Measurements from ENCODE around the gene CCL27. TPM values are rescaled to one million over a fixed set of nuclear protein-coding genes. Genes with fewer than 3 reads are reported as not detected.

Gene CCL27
- total and polyA plus RNA-seq, 8 donors: not detected

GRCh38 chr9:34651876-34652601, 10.4 kb downstream of the CCL27 start, which contains the start of gene IL11RA:
IL11RA (plus strand) TSS chr9:34652185; CDS start chr9:34655218, 3,033 bp downstream.
- Histone ChIP-seq H3K4me1 (peaks cover 15 to 42% (median 27%) of the 10 kb centered on the region in 3 donors), H3K36me3 (peaks cover 0 to 3% (median 0%) of the 10 kb centered on the region in 3 donors), H3K27ac (peak within 1 kb of the TSS; percentile 11 to 68 (median 42)), H3K27me3 (no peaks in the 10 kb centered on the region), H3K9me3 (no peaks in the 10 kb centered on the region), H3K4me3 (peak within 1 kb of the TSS in 2 of 4 donors; percentile 16 to 34)
- intact Hi-C loops (cut with DNase I): no loop called here
- FAIRE-seq (no peak), DNase-seq (peak; percentile 63 to 84 (median 70)), ATAC-seq (peak; percentile 44 to 71 (median 62))
- WGBS, 2 donors: 6 to 27% methylated on average over 22 to 24 of the region's 24 CpGs
- TF ChIP-seq, protein P1, sequence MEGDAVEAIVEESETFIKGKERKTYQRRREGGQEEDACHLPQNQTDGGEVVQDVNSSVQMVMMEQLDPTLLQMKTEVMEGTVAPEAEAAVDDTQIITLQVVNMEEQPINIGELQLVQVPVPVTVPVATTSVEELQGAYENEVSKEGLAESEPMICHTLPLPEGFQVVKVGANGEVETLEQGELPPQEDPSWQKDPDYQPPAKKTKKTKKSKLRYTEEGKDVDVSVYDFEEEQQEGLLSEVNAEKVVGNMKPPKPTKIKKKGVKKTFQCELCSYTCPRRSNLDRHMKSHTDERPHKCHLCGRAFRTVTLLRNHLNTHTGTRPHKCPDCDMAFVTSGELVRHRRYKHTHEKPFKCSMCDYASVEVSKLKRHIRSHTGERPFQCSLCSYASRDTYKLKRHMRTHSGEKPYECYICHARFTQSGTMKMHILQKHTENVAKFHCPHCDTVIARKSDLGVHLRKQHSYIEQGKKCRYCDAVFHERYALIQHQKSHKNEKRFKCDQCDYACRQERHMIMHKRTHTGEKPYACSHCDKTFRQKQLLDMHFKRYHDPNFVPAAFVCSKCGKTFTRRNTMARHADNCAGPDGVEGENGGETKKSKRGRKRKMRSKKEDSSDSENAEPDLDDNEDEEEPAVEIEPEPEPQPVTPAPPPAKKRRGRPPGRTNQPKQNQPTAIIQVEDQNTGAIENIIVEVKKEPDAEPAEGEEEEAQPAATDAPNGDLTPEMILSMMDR (IDR thresholded peaks at IDR 0.05): no peak

DNA sequence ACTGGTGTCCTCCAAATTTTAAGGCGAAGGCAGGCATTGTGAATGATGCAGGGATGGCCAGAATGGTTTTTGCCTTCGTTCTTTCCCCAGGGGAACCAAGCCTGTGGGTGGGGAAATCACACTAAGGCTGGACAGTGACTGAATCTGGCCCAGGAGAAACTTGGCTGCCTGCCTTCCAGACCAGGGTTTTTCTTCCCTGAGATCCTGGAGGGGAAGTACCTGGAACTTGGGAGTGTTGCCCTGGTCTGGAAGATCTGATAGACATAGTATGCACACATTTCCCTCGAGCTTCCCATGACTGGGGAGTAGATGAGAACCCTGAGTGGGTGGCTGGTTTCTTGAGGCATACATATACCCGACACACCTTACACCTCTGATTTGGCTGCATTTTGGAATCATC, 11.1 kb downstream of the CCL27 start:
- FAIRE-seq: no peak
- peak overlapping the region in 1 of 4 donors; percentile 34 for H3K4me3 ChIP-seq
- no peaks in the 10 kb centered on the region for H3K27me3 ChIP-seq
- peaks cover 0 to 3% (median 0%) of the 10 kb centered on the region in 3 donors for H3K36me3 ChIP-seq
- TF ChIP-seq, protein P1 (IDR thresholded peaks at IDR 0.05): no peak
- H3K4me1 ChIP-seq: peaks cover 15 to 42% (median 27%) of the 10 kb centered on the region in 3 donors
- peak overlapping the region in 2 of 4 donors; percentile 52 to 68 for H3K27ac ChIP-seq
- intact Hi-C loops (cut with DNase I): no loop called here
- peak in 1 of 4 donors; percentile 6 for ATAC-seq
- WGBS, 2 donors: 35 to 53% methylated on average over 4 of the region's 4 CpGs
- no peaks in the 10 kb centered on the region for H3K9me3 ChIP-seq
- peak in 1 of 6 donors; percentile 64 for DNase-seq

- intact Hi-C loops (cut with DNase I): no loop called here
- peak in 2 of 6 donors; percentile 57 to 77 for DNase-seq
- TF ChIP-seq, protein P1 (IDR thresholded peaks at IDR 0.05): no peak
- Histone ChIP-seq H3K4me1 (peaks cover 19 to 46% (median 31%) of the 10 kb centered on the region in 3 donors), H3K27me3 (no peaks in the 10 kb centered on the region), H3K36me3 (peaks cover 0 to 3% (median 0%) of the 10 kb centered on the region in 3 donors), H3K9me3 (no peaks in the 10 kb centered on the region), H3K27ac (no peak overlapping the region), H3K4me3 (no peak overlapping the region)
- no peak for FAIRE-seq
- no peak for ATAC-seq
- 52 to 58% methylated on average over 5 of the region's 5 CpGs for WGBS, 2 donors
Observed at GRCh38 chr9:34650816-34651215, 11.6 kb downstream of the CCL27 start.

DNA sequence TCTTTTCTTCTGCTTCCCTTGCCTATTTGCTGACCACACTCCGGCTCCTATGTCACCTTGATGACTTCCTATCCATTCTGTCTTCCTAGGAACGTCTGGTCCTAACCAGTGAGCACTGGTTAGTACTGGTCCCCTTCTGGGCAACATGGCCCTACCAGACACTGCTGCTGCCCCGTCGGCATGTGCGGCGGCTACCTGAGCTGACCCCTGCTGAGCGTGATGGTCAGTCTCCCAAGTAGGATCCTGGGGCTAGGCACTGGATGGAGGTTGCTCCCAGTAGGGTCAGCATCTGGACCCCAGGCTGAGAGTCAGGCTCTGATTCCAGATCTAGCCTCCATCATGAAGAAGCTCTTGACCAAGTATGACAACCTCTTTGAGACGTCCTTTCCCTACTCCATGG, 13.8 kb downstream of the CCL27 start:
- H3K27me3 ChIP-seq: no peaks in the 10 kb centered on the region
- no peak overlapping the region for H3K4me3 ChIP-seq
- H3K9me3 ChIP-seq: no peaks in the 10 kb centered on the region
- H3K36me3 ChIP-seq: peaks cover 0 to 3% (median 0%) of the 10 kb centered on the region in 3 donors
- no peak for FAIRE-seq
- intact Hi-C loops (cut with DNase I): no loop called here
- TF ChIP-seq, protein P1 (IDR thresholded peaks at IDR 0.05): no peak
- no peak overlapping the region for H3K27ac ChIP-seq
- WGBS, 2 donors: 89 to 94% methylated on average over 8 of the region's 8 CpGs
- ATAC-seq: no peak
- peaks cover 16 to 32% (median 27%) of the 10 kb centered on the region in 3 donors for H3K4me1 ChIP-seq
- no peak for DNase-seq

- no peaks in the 10 kb centered on the region for H3K27me3 ChIP-seq
- peak overlapping the region in 3 of 4 donors; percentile 53 to 65 (median 64) for H3K4me3 ChIP-seq
- ATAC-seq (no peak), FAIRE-seq (no peak), DNase-seq (no peak)
- no peaks in the 10 kb centered on the region for H3K9me3 ChIP-seq
- H3K27ac ChIP-seq: peak overlapping the region in 1 of 4 donors; percentile 77
- TF ChIP-seq, protein P1 (IDR thresholded peaks at IDR 0.05): no peak
- WGBS, 2 donors: 18 to 22% methylated on average over 10 of the region's 10 CpGs
- H3K4me1 ChIP-seq: peaks cover 16 to 24% (median 21%) of the 10 kb centered on the region in 3 donors
- H3K36me3 ChIP-seq: peaks cover 0 to 3% (median 0%) of the 10 kb centered on the region in 3 donors
- intact Hi-C loops (cut with DNase I): no loop called here
Observed at GRCh38 chr9:34647651-34648050, 14.8 kb downstream of the CCL27 start.
